K562 (cell line): ENCODE results near the gene MUCL3. TPM values are rescaled to one million over a fixed set of nuclear protein-coding genes. Genes with fewer than 3 reads are reported as not detected.

Source experiments
- CC2D1A ChIP-seq: fragments of 450-650 bp; IDR thresholded peaks from 2 replicates; pipeline ENCODE4 v1.6.1; 2017; ENCODE audit warnings: mild to moderate bottlenecking
- CCNT2 ChIP-seq: IDR thresholded peaks from 2 replicates; pipeline ENCODE4 v1.6.1; 2011; ENCODE audit warnings: borderline replicate concordance, low read depth, mild to moderate bottlenecking, moderate library complexity, mixed read lengths, low read length; ENCODE audit not compliant: insufficient read length; ENCODE audit errors: extremely low read depth
- EP300 ChIP-seq: IDR thresholded peaks from 2 replicates; pipeline ENCODE4 v1.6.1; 2012; ENCODE audit warnings: low read length, improper control_type of control experiment
- FOXA3 ChIP-seq, 2 experiments: fragments of 450-650 bp in 1 of 2; sonication (generic) in 1 of 2; formaldehyde crosslinking; IDR thresholded peaks in 1 of 2; conservative IDR thresholded peaks in 1 of 2; 2 replicates each; pipeline versions ENCODE4 v1.4.0 to v1.8.0; 2020 to 2022; ENCODE audit warnings: mild to moderate bottlenecking in 2 of 2, missing genetic modification reagents in 1 of 2
- HDAC8 ChIP-seq: fragments of 450-650 bp; IDR thresholded peaks from 2 replicates; pipeline ENCODE4 v1.6.1; 2016; ENCODE audit warnings: mild to moderate bottlenecking, missing genetic modification characterization, moderate library complexity, missing compliant biosample characterization
- HEY1 ChIP-seq: fragments of 250-450 bp; sonication (Bioruptor Pico); IDR thresholded peaks from 2 replicates; pipeline ENCODE4 v1.5.0; 2020; ENCODE audit warnings: mild to moderate bottlenecking, moderate library complexity, borderline replicate concordance
- NFIC ChIP-seq: fragments of 450-650 bp; IDR thresholded peaks from 2 replicates; pipeline ENCODE4 v1.6.1; 2017; ENCODE audit warnings: mild to moderate bottlenecking, inconsistent platforms
- POLR2H ChIP-seq: IDR thresholded peaks from 2 replicates; pipeline ENCODE4 v1.6.1; 2016; ENCODE audit warnings: missing genetic modification characterization, low read depth, mild to moderate bottlenecking, control low read depth, missing compliant biosample characterization, moderate library complexity
- POU5F1 ChIP-seq: fragments of 150-350 bp; IDR thresholded peaks from 2 replicates; pipeline ENCODE4 v1.6.1; 2014; ENCODE audit warnings: borderline replicate concordance, low read length, low read depth, mild to moderate bottlenecking; ENCODE audit not compliant: partially characterized antibody
- RUNX1 ChIP-seq: sonication (generic); IDR thresholded peaks from 2 replicates; pipeline ENCODE4 v1.6.1; 2016; ENCODE audit warnings: antibody characterized with exemption, low read depth
- SMAD2 ChIP-seq: fragments of 150-350 bp; IDR thresholded peaks from 2 replicates; pipeline ENCODE4 v1.6.1; 2014; ENCODE audit warnings: low read depth, mild to moderate bottlenecking, low read length
- SMC3 ChIP-seq: conservative IDR thresholded peaks from 2 replicates; pipeline ENCODE4 v1.6.1; 2011; ENCODE audit warnings: low read depth, low read length, improper control_type of control experiment; ENCODE audit not compliant: insufficient read depth
- STAT5A ChIP-seq: IDR thresholded peaks from 2 replicates; pipeline ENCODE4 v1.6.1; 2012; ENCODE audit warnings: low read length, inconsistent platforms, borderline replicate concordance
- TAF1 ChIP-seq: IDR thresholded peaks from 2 replicates; pipeline ENCODE4 v1.6.1; 2011; ENCODE audit warnings: mild to moderate bottlenecking, low read length, moderate library complexity; ENCODE audit not compliant: insufficient read depth, control insufficient read depth, severe bottlenecking; ENCODE audit errors: extremely low read depth
- TEAD4 ChIP-seq, 2 experiments: sonication (generic) in 1 of 2; formaldehyde crosslinking in 1 of 2; IDR thresholded peaks; 2 replicates each; pipeline versions ENCODE4 v1.6.1 to v1.8.0; 2012 to 2022; ENCODE audit warnings: borderline replicate concordance in 1 of 2, inconsistent platforms in 1 of 2, low read length in 1 of 2, mild to moderate bottlenecking in 1 of 2, missing genetic modification reagents in 1 of 2
- ZNF232 ChIP-seq: sonication (generic); formaldehyde crosslinking; IDR thresholded peaks from 2 replicates; pipeline ENCODE4 v1.8.0; 2022; ENCODE audit warnings: mild to moderate bottlenecking, missing genetic modification reagents
- ZNF764 ChIP-seq: fragments of 250-450 bp; sonication (Bioruptor Pico); IDR thresholded peaks from 2 replicates; pipeline ENCODE4 v1.4.0; 2020; ENCODE audit warnings: low read depth, mild to moderate bottlenecking, moderate library complexity
- ZNF766 ChIP-seq: fragments of 200-800 bp; sonication (Bioruptor generic); conservative IDR thresholded peaks from 2 replicates; pipeline ENCODE4 v1.6.1; 2016; ENCODE audit warnings: missing genetic modification characterization, missing compliant biosample characterization
- ZNF830 ChIP-seq: fragments of 250-450 bp; sonication (Bioruptor Pico); IDR thresholded peaks from 2 replicates; pipeline ENCODE4 v1.5.0; 2021; ENCODE audit warnings: mild to moderate bottlenecking
- polyA plus RNA-seq, 8 experiments: library from polyadenylated mRNA; depleted of rRNA in 4 of 8; stranded (reverse) in 5 of 8; unstranded in 3 of 8; fragments of >200 nt; fragmentation: Nextera tagmentation in 2 of 8; fragmentation: Illumina TruSeq in 1 of 8; extraction: Ambion mirVana in 2 of 8; extraction: Trizol in 1 of 8; gene quantifications; 2 replicates each; pipeline versions ENCODE4 v1.2.1 to v1.2.3, GENCODE V29; 2011 to 2014; ENCODE audit warnings: inconsistent platforms in 1 of 8, missing spikeins in 1 of 8
- total RNA-seq, 7 experiments: library from RNA; depleted of rRNA in 6 of 7; stranded (reverse); fragments of >200 nt in 6 of 7; fragmentation: Illumina TruSeq in 2 of 7; extraction: Trizol in 2 of 7; gene quantifications; 2 replicates each; pipeline versions ENCODE4 v1.2.1 to v1.2.3, GENCODE V29; 2011 to 2021; ENCODE audit warnings: low replicate concordance in 1 of 7
- TF ChIP-seq, protein P1 (sequence below): fragments of 150-350 bp; IDR thresholded peaks from 2 replicates; pipeline ENCODE4 v1.6.1; 2014; ENCODE audit warnings: low read depth, mild to moderate bottlenecking, low read length, borderline replicate concordance
- TF ChIP-seq, protein P2 (sequence below): fragments of 250-450 bp; sonication (Bioruptor Pico); IDR thresholded peaks from 2 replicates; pipeline ENCODE4 v1.4.0; 2020
- TF ChIP-seq, protein P3 (sequence below): fragments of 250-450 bp; sonication (Bioruptor Pico); IDR thresholded peaks from 2 replicates; pipeline ENCODE4 v1.8.0; 2022; ENCODE audit warnings: moderate library complexity, mild to moderate bottlenecking, inconsistent platforms

The MUCL3 gene
- total and polyA plus RNA-seq, 9 of the 15 experiments (the other 6 are each of a cell fraction or from before 2014, with no cell fraction given): 0.07 TPM; not detected in 8

DNA sequence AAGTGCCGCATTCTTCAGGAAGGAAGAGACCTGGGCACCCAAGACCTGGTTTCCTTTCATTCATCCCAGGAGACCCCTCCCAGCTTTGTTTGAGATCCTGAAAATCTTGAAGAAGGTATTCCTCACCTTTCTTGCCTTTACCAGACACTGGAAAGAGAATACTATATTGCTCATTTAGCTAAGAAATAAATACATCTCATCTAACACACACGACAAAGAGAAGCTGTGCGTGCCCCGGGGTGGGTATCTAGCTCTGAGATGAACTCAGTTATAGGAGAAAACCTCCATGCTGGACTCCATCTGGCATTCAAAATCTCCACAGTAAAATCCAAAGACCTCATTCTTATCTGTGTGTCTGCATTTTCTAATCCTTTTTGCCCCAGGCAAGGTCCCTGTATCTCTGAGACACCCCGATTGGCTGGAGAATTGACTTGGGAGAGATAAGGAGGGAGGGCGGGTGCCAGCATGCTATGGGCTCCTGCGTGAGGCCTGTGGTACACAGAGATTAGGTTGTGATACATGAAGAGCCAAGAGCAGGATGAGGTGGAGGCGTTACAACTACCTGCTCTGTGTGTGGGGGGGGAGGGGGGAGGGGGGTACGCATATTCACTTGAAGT is 47.5 kb downstream of the MUCL3 start (continued):
- TF ChIP-seq CCNT2: peak; percentile 55
- TF ChIP-seq, protein P1, sequence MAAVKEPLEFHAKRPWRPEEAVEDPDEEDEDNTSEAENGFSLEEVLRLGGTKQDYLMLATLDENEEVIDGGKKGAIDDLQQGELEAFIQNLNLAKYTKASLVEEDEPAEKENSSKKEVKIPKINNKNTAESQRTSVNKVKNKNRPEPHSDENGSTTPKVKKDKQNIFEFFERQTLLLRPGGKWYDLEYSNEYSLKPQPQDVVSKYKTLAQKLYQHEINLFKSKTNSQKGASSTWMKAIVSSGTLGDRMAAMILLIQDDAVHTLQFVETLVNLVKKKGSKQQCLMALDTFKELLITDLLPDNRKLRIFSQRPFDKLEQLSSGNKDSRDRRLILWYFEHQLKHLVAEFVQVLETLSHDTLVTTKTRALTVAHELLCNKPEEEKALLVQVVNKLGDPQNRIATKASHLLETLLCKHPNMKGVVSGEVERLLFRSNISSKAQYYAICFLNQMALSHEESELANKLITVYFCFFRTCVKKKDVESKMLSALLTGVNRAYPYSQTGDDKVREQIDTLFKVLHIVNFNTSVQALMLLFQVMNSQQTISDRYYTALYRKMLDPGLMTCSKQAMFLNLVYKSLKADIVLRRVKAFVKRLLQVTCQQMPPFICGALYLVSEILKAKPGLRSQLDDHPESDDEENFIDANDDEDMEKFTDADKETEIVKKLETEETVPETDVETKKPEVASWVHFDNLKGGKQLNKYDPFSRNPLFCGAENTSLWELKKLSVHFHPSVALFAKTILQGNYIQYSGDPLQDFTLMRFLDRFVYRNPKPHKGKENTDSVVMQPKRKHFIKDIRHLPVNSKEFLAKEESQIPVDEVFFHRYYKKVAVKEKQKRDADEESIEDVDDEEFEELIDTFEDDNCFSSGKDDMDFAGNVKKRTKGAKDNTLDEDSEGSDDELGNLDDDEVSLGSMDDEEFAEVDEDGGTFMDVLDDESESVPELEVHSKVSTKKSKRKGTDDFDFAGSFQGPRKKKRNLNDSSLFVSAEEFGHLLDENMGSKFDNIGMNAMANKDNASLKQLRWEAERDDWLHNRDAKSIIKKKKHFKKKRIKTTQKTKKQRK: no peak
- TF ChIP-seq FOXA3 (CRISPR knock-in tag; conservative IDR thresholded peaks at IDR 0.05 in 1 of 2, IDR thresholded peaks at IDR 0.05 in 1 of 2): no peak
- TF ChIP-seq CC2D1A: peak; percentile 39; the same call in 1 of the 2 replicates
- no peak for TF ChIP-seq HEY1 (CRISPR knock-in tag)
- TF ChIP-seq ZNF232 (CRISPR knock-in tag): no peak
- no peak for TF ChIP-seq POU5F1
- peak; percentile 63 for TF ChIP-seq NFIC
- TF ChIP-seq, protein P2, sequence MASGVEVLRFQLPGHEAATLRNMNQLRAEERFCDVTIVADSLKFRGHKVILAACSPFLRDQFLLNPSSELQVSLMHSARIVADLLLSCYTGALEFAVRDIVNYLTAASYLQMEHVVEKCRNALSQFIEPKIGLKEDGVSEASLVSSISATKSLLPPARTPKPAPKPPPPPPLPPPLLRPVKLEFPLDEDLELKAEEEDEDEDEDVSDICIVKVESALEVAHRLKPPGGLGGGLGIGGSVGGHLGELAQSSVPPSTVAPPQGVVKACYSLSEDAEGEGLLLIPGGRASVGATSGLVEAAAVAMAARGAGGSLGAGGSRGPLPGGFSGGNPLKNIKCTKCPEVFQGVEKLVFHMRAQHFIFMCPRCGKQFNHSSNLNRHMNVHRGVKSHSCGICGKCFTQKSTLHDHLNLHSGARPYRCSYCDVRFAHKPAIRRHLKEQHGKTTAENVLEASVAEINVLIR (CRISPR knock-in tag): no peak
- peak; percentile 43; the same call in 1 of the 2 replicates for TF ChIP-seq ZNF766 (CRISPR knock-in tag)
- no peak for TF ChIP-seq EP300
- TF ChIP-seq STAT5A: peak; percentile 58; the same call in 1 of the 2 replicates
- no peak for TF ChIP-seq SMAD2
- no peak for TF ChIP-seq POLR2H
- TF ChIP-seq RUNX1: no peak
- TF ChIP-seq TAF1: no peak
- no peak for TF ChIP-seq ZNF764
- TF ChIP-seq TEAD4 (IDR thresholded peaks at IDR 0.05; ENCODE audit: low read length): peak; percentile 92
- TF ChIP-seq TEAD4 (CRISPR knock-in tag; IDR thresholded peaks at IDR 0.05; ENCODE audit: borderline replicate concordance): no peak
- TF ChIP-seq ZNF830 (CRISPR knock-in tag): no peak
- no peak for TF ChIP-seq SMC3
- TF ChIP-seq, protein P3, sequence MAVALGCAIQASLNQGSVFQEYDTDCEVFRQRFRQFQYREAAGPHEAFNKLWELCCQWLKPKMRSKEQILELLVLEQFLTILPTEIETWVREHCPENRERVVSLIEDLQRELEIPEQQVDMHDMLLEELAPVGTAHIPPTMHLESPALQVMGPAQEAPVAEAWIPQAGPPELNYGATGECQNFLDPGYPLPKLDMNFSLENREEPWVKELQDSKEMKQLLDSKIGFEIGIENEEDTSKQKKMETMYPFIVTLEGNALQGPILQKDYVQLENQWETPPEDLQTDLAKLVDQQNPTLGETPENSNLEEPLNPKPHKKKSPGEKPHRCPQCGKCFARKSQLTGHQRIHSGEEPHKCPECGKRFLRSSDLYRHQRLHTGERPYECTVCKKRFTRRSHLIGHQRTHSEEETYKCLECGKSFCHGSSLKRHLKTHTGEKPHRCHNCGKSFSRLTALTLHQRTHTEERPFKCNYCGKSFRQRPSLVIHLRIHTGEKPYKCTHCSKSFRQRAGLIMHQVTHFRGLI (CRISPR knock-in tag): no peak
- TF ChIP-seq HDAC8 (tag): no peak
